SK-N-SH (cell line): ENCODE data around the gene GALNT14. TPM values are rescaled to one million over a fixed set of nuclear protein-coding genes. Genes with fewer than 3 reads are reported as not detected.

ENCODE experiments used
- CTCF ChIA-PET: fragments of 300-600, 350-600 bp; formaldehyde crosslinking; extraction: SDS; loops from one replicate; lab custom pipeline; 2021; lab: Yijun Ruan, JAX
- POLR2A ChIA-PET: fragments of 350-600 bp; sonication (Branson Sonifier 250); formaldehyde crosslinking; extraction: SDS; loops from one replicate; lab custom pipeline; 2020; ENCODE audit warnings: antibody characterized with exemption, inconsistent platforms; lab: Yijun Ruan, JAX
- DNase-seq: peaks from one replicate; pipeline ENCODE4 v3.0.0; 2012
- H2AFZ ChIP-seq: fragments of 200-600 bp; sonication (generic); 2 replicates; pipeline ENCODE4 v1.8.1; 2016; ENCODE audit warnings: antibody characterized with exemption, mild to moderate bottlenecking, low read depth
- H3F3A ChIP-seq: fragments of 200-600 bp; sonication (generic); replicated peaks from 2 replicates; pipeline ENCODE3; 2016; ENCODE audit warnings: antibody characterized with exemption, mild to moderate bottlenecking; ENCODE audit not compliant: insufficient read depth
- H3K27ac ChIP-seq, 2 experiments: fragments of 200-500 bp in 1 of 2; fragments of 200-600 bp in 1 of 2; sonication (Bioruptor generic) in 1 of 2; sonication (generic), shearing (Covaris generic) in 1 of 2; 2 replicates each; pipeline versions ENCODE4 v1.5.1 to v1.6.1; 2014 to 2016; ENCODE audit warnings: low read depth in 2 of 2, inconsistent platforms in 1 of 2, low read length in 1 of 2, mild to moderate bottlenecking in 1 of 2, mixed read lengths in 1 of 2
- H3K27me3 ChIP-seq: fragments of 200-600 bp; sonication (generic), shearing (Covaris generic); 2 replicates; pipeline ENCODE4 v1.6.1; 2016; ENCODE audit warnings: mixed run types; ENCODE audit not compliant: insufficient read depth
- H3K36me3 ChIP-seq, 2 experiments: fragments of 200-500 bp in 1 of 2; fragments of 200-600 bp in 1 of 2; sonication (Bioruptor generic) in 1 of 2; sonication (generic) in 1 of 2; replicated peaks in 1 of 2; 2 replicates each; pipeline versions ENCODE3 to v1.5.1; 2014 to 2016; ENCODE audit warnings: low read length in 1 of 2, mild to moderate bottlenecking in 1 of 2; ENCODE audit not compliant: insufficient read depth in 2 of 2, control insufficient read depth in 1 of 2
- H3K4me1 ChIP-seq, 2 experiments: fragments of 200-500 bp in 1 of 2; fragments of 200-600 bp in 1 of 2; sonication (Bioruptor generic) in 1 of 2; sonication (generic), shearing (Covaris generic) in 1 of 2; 2 replicates each; pipeline versions ENCODE4 v1.5.1 to v1.6.1; 2014 to 2016; ENCODE audit warnings: low read depth in 1 of 2, low read length in 1 of 2, mixed run types in 1 of 2; ENCODE audit not compliant: insufficient read depth in 2 of 2, control insufficient read depth in 1 of 2
- H3K4me2 ChIP-seq: fragments of 200-600 bp; sonication (generic), shearing (Covaris generic); 2 replicates; pipeline ENCODE4 v1.6.1; 2017; ENCODE audit warnings: mixed run types
- H3K4me3 ChIP-seq, 2 experiments: fragments of 200-500 bp in 1 of 2; fragments of 200-600 bp in 1 of 2; sonication (Bioruptor generic) in 1 of 2; sonication (generic), shearing (Covaris generic) in 1 of 2; 2 replicates each; pipeline versions ENCODE4 v1.5.1 to v1.8.1; 2014 to 2016; ENCODE audit warnings: low read depth in 2 of 2, inconsistent platforms in 1 of 2, low read length in 1 of 2, mild to moderate bottlenecking in 1 of 2, mixed read lengths in 1 of 2, moderate library complexity in 1 of 2
- H3K79me2 ChIP-seq: fragments of 200-600 bp; sonication (generic); 2 replicates; pipeline ENCODE4 v1.8.1; 2017; ENCODE audit warnings: mild to moderate bottlenecking; ENCODE audit not compliant: insufficient read depth
- H3K9ac ChIP-seq: fragments of 200-600 bp; sonication (generic); 2 replicates; pipeline ENCODE4 v1.6.1; 2017; ENCODE audit warnings: mixed run types
- H3K9me2 ChIP-seq: fragments of 200-600 bp; sonication (generic); 2 replicates; pipeline ENCODE4 v1.6.1; 2017; ENCODE audit warnings: mixed run types
- H3K9me3 ChIP-seq: fragments of 200-600 bp; sonication (generic); 2 replicates; pipeline ENCODE4 v1.6.1; 2017; ENCODE audit warnings: mixed run types, mild to moderate bottlenecking, moderate library complexity
- H4K20me1 ChIP-seq: fragments of 200-600 bp; sonication (generic); 2 replicates; pipeline ENCODE4 v1.6.1; 2017; ENCODE audit warnings: mild to moderate bottlenecking, mixed run types; ENCODE audit not compliant: insufficient read depth
- EP300 ChIP-seq, 2 experiments: IDR thresholded peaks; 2 replicates each; pipeline versions ENCODE4 v1.4.0 to v1.6.1; 2012; ENCODE audit warnings: borderline replicate concordance in 1 of 2, low read depth in 1 of 2, low read length in 1 of 2
- EZH2phosphoT487 ChIP-seq: fragments of 200-600 bp; sonication (generic); IDR thresholded peaks from 2 replicates; pipeline ENCODE4 v1.6.1; 2017; ENCODE audit warnings: low read depth, mixed run types, mild to moderate bottlenecking, antibody characterized with exemption, moderate library complexity, borderline replicate concordance
- FOSL2 ChIP-seq: IDR thresholded peaks from 2 replicates; pipeline ENCODE4 v1.4.0; 2012; ENCODE audit warnings: low read depth, mild to moderate bottlenecking, moderate library complexity, borderline replicate concordance
- FOXJ3 ChIP-seq: sonication (generic); formaldehyde crosslinking; IDR thresholded peaks from 2 replicates; pipeline ENCODE4 v1.5.1; 2020; ENCODE audit warnings: mild to moderate bottlenecking, missing genetic modification reagents
- GABPA ChIP-seq: IDR thresholded peaks from 2 replicates; pipeline ENCODE4 v1.4.0; 2012; ENCODE audit warnings: low read depth, mild to moderate bottlenecking
- GATA2 ChIP-seq: sonication (generic); formaldehyde crosslinking; IDR thresholded peaks from 2 replicates; pipeline ENCODE4 v1.5.0; 2020; ENCODE audit warnings: mild to moderate bottlenecking, missing genetic modification reagents
- IRF3 ChIP-seq: fragments of 150-350 bp; IDR thresholded peaks from 2 replicates; pipeline ENCODE4 v1.6.1; 2016; ENCODE audit warnings: mild to moderate bottlenecking, low read depth, low read length
- JUND ChIP-seq: IDR thresholded peaks from 2 replicates; pipeline ENCODE4 v1.4.0; 2012
- MAX ChIP-seq: IDR thresholded peaks from 2 replicates; pipeline ENCODE4 v1.4.0; 2012; ENCODE audit warnings: low read depth
- MEF2A ChIP-seq: IDR thresholded peaks from 2 replicates; pipeline ENCODE4 v1.4.0; 2012; ENCODE audit warnings: low read depth, borderline replicate concordance
- MXI1 ChIP-seq: IDR thresholded peaks from 2 replicates; pipeline ENCODE4 v1.6.1; 2012; ENCODE audit warnings: mild to moderate bottlenecking, low read depth, low read length, improper control_type of control experiment
- RAD21 ChIP-seq: IDR thresholded peaks from 2 replicates; pipeline ENCODE4 v1.6.1; 2012; ENCODE audit warnings: mild to moderate bottlenecking, low read length
- RFX5 ChIP-seq: IDR thresholded peaks from 2 replicates; pipeline ENCODE4 v1.6.1; 2012; ENCODE audit warnings: mild to moderate bottlenecking, improper control_type of control experiment, low read length
- RXRA ChIP-seq: IDR thresholded peaks from 2 replicates; pipeline ENCODE4 v1.4.0; 2012; ENCODE audit warnings: low read depth, mild to moderate bottlenecking, borderline replicate concordance
- SIN3A ChIP-seq: IDR thresholded peaks from 2 replicates; pipeline ENCODE4 v1.6.1; 2012; ENCODE audit warnings: low read depth, mild to moderate bottlenecking, low read length, moderate library complexity, borderline replicate concordance
- SMC3 ChIP-seq: IDR thresholded peaks from 2 replicates; pipeline ENCODE4 v1.6.1; 2012; ENCODE audit warnings: low read depth, low read length, improper control_type of control experiment
- TAF1 ChIP-seq: IDR thresholded peaks from 2 replicates; pipeline ENCODE4 v1.6.1; 2012; ENCODE audit warnings: low read depth, mild to moderate bottlenecking, low read length, moderate library complexity, borderline replicate concordance
- TCF12 ChIP-seq: IDR thresholded peaks from 2 replicates; pipeline ENCODE4 v1.4.0; 2012
- USF2 ChIP-seq: fragments of 150-350 bp; IDR thresholded peaks from 2 replicates; pipeline ENCODE4 v1.6.1; 2017; ENCODE audit warnings: antibody characterized with exemption, low read length, low read depth, borderline replicate concordance
- YY1 ChIP-seq: IDR thresholded peaks from 2 replicates; pipeline ENCODE4 v1.4.0; 2012; ENCODE audit warnings: low read depth, mild to moderate bottlenecking
- WGBS: methylation state at CpG from one replicate; pipeline ENCODE4 v1.1.6; 2017; ENCODE audit warnings: low lambda C conversion rate; 5-methylcytosine and 5-hydroxymethylcytosine counted together
- polyA plus RNA-seq, 3 experiments: library from polyadenylated mRNA; depleted of rRNA; stranded (reverse); fragments of >200 nt; gene quantifications; 2 replicates each; pipeline ENCODE4 v1.2.3, GENCODE V29; 2012

The GALNT14 gene
- polyA plus RNA-seq, 1 of the 3 experiments (the other 2 are of a cell fraction): 1.6 TPM

GRCh38 chr2:30948857-30949256 is 189.4 kb downstream of the GALNT14 start:
- no peaks in the 10 kb centered on the region for H3K9me3 ChIP-seq
- POLR2A ChIA-PET: no interaction called here
- H3K9ac ChIP-seq: no peak overlapping the region
- DNase-seq: no peak
- no peaks in the 10 kb centered on the region for H3K79me2 ChIP-seq
- H3K4me3 ChIP-seq: no peak overlapping the region
- CTCF ChIA-PET: interaction anchor here (0.9 kb wide), 1 partner anchor 10 kb away, joined by 3 read pairs; no protein-coding TSS in a partner anchor
- TF ChIP-seq GATA2 (CRISPR knock-in tag) (no peak), EP300 (IDR thresholded peaks at IDR 0.05; ENCODE audit: borderline replicate concordance in 1 of 2, low read depth in 1 of 2, low read length in 1 of 2) (no peak), MXI1 (no peak), TAF1 (no peak), RXRA (no peak), JUND (no peak), MAX (no peak), TCF12 (no peak), GABPA (no peak), YY1 (no peak), SIN3A (no peak), IRF3 (no peak), USF2 (no peak), EZH2phosphoT487 (no peak), RAD21 (no peak), MEF2A (no peak), FOXJ3 (CRISPR knock-in tag) (no peak), SMC3 (no peak), FOSL2 (no peak), RFX5 (no peak)
- no peak overlapping the region for H3K4me2 ChIP-seq
- no peaks in the 10 kb centered on the region for H3K9me2 ChIP-seq
- no peak overlapping the region for H2AFZ ChIP-seq
- no peaks in the 10 kb centered on the region for H3K36me3 ChIP-seq
- no peak overlapping the region for H3K27ac ChIP-seq
- WGBS: 55% methylated on average over 2 of the region's 2 CpGs
- peaks cover 0 to 8% of the 10 kb centered on the region in 2 experiments; a peak in 1 of 4 replicates for H3K4me1 ChIP-seq
- no peaks in the 10 kb centered on the region for H3K27me3 ChIP-seq
- H4K20me1 ChIP-seq: no peaks in the 10 kb centered on the region
- no peaks in the 10 kb centered on the region for H3F3A ChIP-seq
